Nephron (organoid): ENCODE measurements around the gene CXCL6.

ENCODE experiments used
- H3K27ac Mint-ChIP-seq, 3 experiments: 2 replicates each; pipeline ENCODE4 v1.8.0; 2020; ENCODE audit warnings: mixed read lengths in 3 of 3, mild to moderate bottlenecking in 2 of 3, moderate library complexity in 1 of 3
- H3K27me3 Mint-ChIP-seq: 2 replicates; pipeline ENCODE4 v1.8.0; 2021; ENCODE audit warnings: low read depth, mild to moderate bottlenecking, moderate library complexity, mixed read lengths
- H3K36me3 Mint-ChIP-seq: 2 replicates; pipeline ENCODE4 v1.8.0; 2020; ENCODE audit warnings: low read depth, mixed read lengths
- H3K4me1 Mint-ChIP-seq: 2 replicates; pipeline ENCODE4 v1.8.0; 2020; ENCODE audit warnings: mixed read lengths
- H3K4me3 Mint-ChIP-seq, 3 experiments: 2 replicates each; pipeline ENCODE4 v1.8.0; 2020; ENCODE audit warnings: mild to moderate bottlenecking in 3 of 3, mixed read lengths in 3 of 3, moderate library complexity in 2 of 3
- H3K9me3 Mint-ChIP-seq: 2 replicates; pipeline ENCODE4 v1.8.0; 2020; ENCODE audit warnings: mixed read lengths
- CTCF ChIP-seq, 3 experiments: fragments of 200-600 bp; sonication (generic); IDR thresholded peaks; one replicate each; pipeline ENCODE4 v1.5.0; 2021; ENCODE audit warnings: antibody characterized with exemption in 3 of 3; ENCODE audit not compliant: unreplicated experiment in 3 of 3

CXCL6 gene

GRCh38 chr4:73836373-73837279, at the start of gene CXCL6:
Gene CXCL6, plus strand, starts transcription at chr4:73836678. Its CDS starts 73 bp downstream, at chr4:73836751.
- TF ChIP-seq CTCF (IDR thresholded peaks at IDR 0.05; ENCODE audit: unreplicated experiment in 3 of 3) = no peak
- H3K27ac Mint-ChIP-seq = no peak within 1 kb of the TSS
- peaks cover 4% of the 10 kb centered on the region for H3K4me1 Mint-ChIP-seq
- H3K4me3 Mint-ChIP-seq = peak within 1 kb of the TSS; percentile 57 to 72 (median 68)
- H3K27me3 Mint-ChIP-seq = peaks cover 51% of the 10 kb centered on the region
- H3K36me3 Mint-ChIP-seq = no peaks in the 10 kb centered on the region
- peaks cover 2% of the 10 kb centered on the region for H3K9me3 Mint-ChIP-seq

- Mint-ChIP-seq H3K4me3 (no peak overlapping the region), H3K27ac (no peak overlapping the region), H3K4me1 (no peaks in the 10 kb centered on the region), H3K9me3 (peaks cover 4% of the 10 kb centered on the region), H3K36me3 (no peaks in the 10 kb centered on the region), H3K27me3 (peaks cover 4% of the 10 kb centered on the region)
- no peak for TF ChIP-seq CTCF (IDR thresholded peaks at IDR 0.05; ENCODE audit: unreplicated experiment in 3 of 3)
Measured at GRCh38 chr4:73788411-73788810, 48.1 kb upstream of the CXCL6 start.

- no peaks in the 10 kb centered on the region for H3K36me3 Mint-ChIP-seq
- TF ChIP-seq CTCF (IDR thresholded peaks at IDR 0.05; ENCODE audit: unreplicated experiment in 3 of 3) = no peak
- H3K27ac Mint-ChIP-seq = no peak overlapping the region
- H3K9me3 Mint-ChIP-seq = peaks cover 8% of the 10 kb centered on the region
- H3K27me3 Mint-ChIP-seq = peaks cover 3% of the 10 kb centered on the region
- H3K4me1 Mint-ChIP-seq = no peaks in the 10 kb centered on the region
- H3K4me3 Mint-ChIP-seq = no peak overlapping the region
Measured at GRCh38 chr4:73798842-73799241, 37.6 kb upstream of the CXCL6 start.

GRCh38 chr4:73800206-73800605, 36.3 kb upstream of the CXCL6 start:
- peaks cover 11% of the 10 kb centered on the region for H3K9me3 Mint-ChIP-seq
- no peaks in the 10 kb centered on the region for H3K4me1 Mint-ChIP-seq
- peaks cover 3% of the 10 kb centered on the region for H3K27me3 Mint-ChIP-seq
- H3K27ac Mint-ChIP-seq = no peak overlapping the region
- no peaks in the 10 kb centered on the region for H3K36me3 Mint-ChIP-seq
- no peak for TF ChIP-seq CTCF (IDR thresholded peaks at IDR 0.05; ENCODE audit: unreplicated experiment in 3 of 3)
- H3K4me3 Mint-ChIP-seq = no peak overlapping the region

GRCh38 chr4:73801692-73802091, 34.8 kb upstream of the CXCL6 start:
- Mint-ChIP-seq H3K9me3 (peaks cover 11% of the 10 kb centered on the region), H3K4me1 (no peaks in the 10 kb centered on the region), H3K27ac (no peak overlapping the region), H3K4me3 (no peak overlapping the region), H3K36me3 (no peaks in the 10 kb centered on the region), H3K27me3 (peaks cover 3% of the 10 kb centered on the region)
- no peak for TF ChIP-seq CTCF (IDR thresholded peaks at IDR 0.05; ENCODE audit: unreplicated experiment in 3 of 3)

GRCh38 chr4:73803213-73803612, 33.3 kb upstream of the CXCL6 start:
- Mint-ChIP-seq H3K4me1 (no peaks in the 10 kb centered on the region), H3K27ac (no peak overlapping the region), H3K9me3 (peaks cover 11% of the 10 kb centered on the region), H3K4me3 (no peak overlapping the region), H3K27me3 (peaks cover 3% of the 10 kb centered on the region), H3K36me3 (no peaks in the 10 kb centered on the region)
- no peak for TF ChIP-seq CTCF (IDR thresholded peaks at IDR 0.05; ENCODE audit: unreplicated experiment in 3 of 3)
